ENCODE data around the gene FGF13.

The FGF13 gene

DNA sequence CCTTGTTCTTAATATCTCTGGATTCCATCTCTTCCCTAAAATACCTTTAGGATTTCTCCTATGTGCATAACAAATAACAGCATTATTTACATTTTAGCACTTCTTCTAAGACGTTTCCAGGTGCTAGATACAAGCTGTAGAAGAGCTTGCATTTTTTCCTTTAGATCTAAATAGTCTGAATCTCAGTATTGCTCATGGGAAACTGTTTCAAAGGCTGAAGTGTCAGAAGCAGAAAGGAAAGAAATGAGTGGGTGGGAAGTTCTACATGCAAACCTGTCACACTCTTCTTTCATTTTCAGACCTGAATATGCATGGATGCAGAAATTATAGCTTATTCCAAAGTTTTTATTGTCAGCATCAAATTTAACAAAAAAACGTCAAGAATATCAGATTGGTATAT lies 41.8 kb downstream of the FGF13 start:
- no peaks in the 10 kb centered on the region for H3K27me3 ChIP-seq (ENCODE audit: control insufficient read depth in 1 of 2, insufficient read depth in 2 of 2, low read length in 2 of 2)
- H3K27ac ChIP-seq (ENCODE audit: low read depth, low read length): no peak overlapping the region
- H3K9ac ChIP-seq (ENCODE audit: low read depth in 1 of 2, low read length in 2 of 2): no peak overlapping the region
- H3K9me3 ChIP-seq (ENCODE audit: control insufficient read depth in 1 of 2, low read length in 2 of 2): no peaks in the 10 kb centered on the region
- no peaks in the 10 kb centered on the region for H3K4me1 ChIP-seq (ENCODE audit: control insufficient read depth in 1 of 2, insufficient read depth in 2 of 2, low read length in 2 of 2)
- H3K36me3 ChIP-seq (ENCODE audit: control insufficient read depth in 1 of 2, insufficient read depth in 2 of 2, low read length in 2 of 2): no peaks in the 10 kb centered on the region
- H3K4me3 ChIP-seq (ENCODE audit: low read depth in 1 of 2, low read length in 2 of 2): no peak overlapping the region

DNA sequence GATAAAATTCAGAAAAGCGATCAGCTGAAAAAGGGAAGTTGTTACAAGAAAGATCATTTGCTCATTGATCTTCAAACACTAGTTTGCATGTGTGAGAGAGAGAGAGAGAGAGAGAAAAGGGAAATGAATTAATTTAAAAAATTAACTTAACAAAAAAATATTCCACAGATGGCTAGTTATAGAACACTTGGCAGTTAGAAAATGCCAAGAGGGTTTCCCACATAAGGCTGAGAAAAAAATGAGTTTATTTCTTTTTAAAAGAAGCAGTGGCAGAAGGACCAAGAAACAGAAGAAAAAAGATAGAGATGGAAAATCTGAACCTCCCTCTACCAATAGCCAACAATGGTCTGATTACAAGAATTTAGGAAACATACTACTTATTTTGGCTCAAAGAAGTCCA lies 47.1 kb downstream of the FGF13 start:
- no peak overlapping the region for H3K4me3 ChIP-seq (ENCODE audit: low read depth in 1 of 2, low read length in 2 of 2)
- H3K9me3 ChIP-seq (ENCODE audit: control insufficient read depth in 1 of 2, low read length in 2 of 2): no peaks in the 10 kb centered on the region
- no peaks in the 10 kb centered on the region for H3K4me1 ChIP-seq (ENCODE audit: control insufficient read depth in 1 of 2, insufficient read depth in 2 of 2, low read length in 2 of 2)
- no peak overlapping the region for H3K27ac ChIP-seq (ENCODE audit: low read depth, low read length)
- H3K9ac ChIP-seq (ENCODE audit: low read depth in 1 of 2, low read length in 2 of 2): no peak overlapping the region
- no peaks in the 10 kb centered on the region for H3K36me3 ChIP-seq (ENCODE audit: control insufficient read depth in 1 of 2, insufficient read depth in 2 of 2, low read length in 2 of 2)
- no peaks in the 10 kb centered on the region for H3K27me3 ChIP-seq (ENCODE audit: control insufficient read depth in 1 of 2, insufficient read depth in 2 of 2, low read length in 2 of 2)

DNA sequence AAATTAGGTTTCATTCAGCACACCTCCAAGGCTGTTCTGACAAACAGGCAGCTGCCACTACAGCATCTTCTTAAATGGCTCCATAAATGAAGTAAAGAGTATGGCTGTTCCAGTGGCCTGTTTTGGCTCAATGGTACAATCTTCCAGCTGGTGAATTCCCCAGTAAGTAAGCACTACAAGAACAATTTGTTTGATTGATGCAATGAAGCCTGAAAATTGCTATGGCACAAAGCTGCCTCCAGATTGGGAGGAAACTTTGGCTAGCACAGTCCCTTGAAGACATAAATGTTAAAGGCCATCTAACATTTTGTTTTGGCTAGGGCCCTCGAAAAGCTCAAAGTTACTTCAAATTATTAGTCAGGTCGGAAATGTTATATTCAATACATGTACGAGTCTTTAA lies 47.5 kb downstream of the FGF13 start:
- Histone ChIP-seq H3K9ac (ENCODE audit: low read depth in 1 of 2, low read length in 2 of 2) (no peak overlapping the region), H3K4me1 (ENCODE audit: control insufficient read depth in 1 of 2, insufficient read depth in 2 of 2, low read length in 2 of 2) (no peaks in the 10 kb centered on the region), H3K27me3 (ENCODE audit: control insufficient read depth in 1 of 2, insufficient read depth in 2 of 2, low read length in 2 of 2) (no peaks in the 10 kb centered on the region), H3K36me3 (ENCODE audit: control insufficient read depth in 1 of 2, insufficient read depth in 2 of 2, low read length in 2 of 2) (no peaks in the 10 kb centered on the region), H3K4me3 (ENCODE audit: low read depth in 1 of 2, low read length in 2 of 2) (no peak overlapping the region), H3K9me3 (ENCODE audit: control insufficient read depth in 1 of 2, low read length in 2 of 2) (no peaks in the 10 kb centered on the region), H3K27ac (ENCODE audit: low read depth, low read length) (no peak overlapping the region)

- no peak overlapping the region for H3K27ac ChIP-seq (ENCODE audit: low read depth, low read length)
- no peaks in the 10 kb centered on the region for H3K9me3 ChIP-seq (ENCODE audit: control insufficient read depth in 1 of 2, low read length in 2 of 2)
- no peak overlapping the region for H3K4me3 ChIP-seq (ENCODE audit: low read depth in 1 of 2, low read length in 2 of 2)
- no peaks in the 10 kb centered on the region for H3K27me3 ChIP-seq (ENCODE audit: control insufficient read depth in 1 of 2, insufficient read depth in 2 of 2, low read length in 2 of 2)
- no peaks in the 10 kb centered on the region for H3K4me1 ChIP-seq (ENCODE audit: control insufficient read depth in 1 of 2, insufficient read depth in 2 of 2, low read length in 2 of 2)
- H3K9ac ChIP-seq (ENCODE audit: low read depth in 1 of 2, low read length in 2 of 2): no peak overlapping the region
- no peaks in the 10 kb centered on the region for H3K36me3 ChIP-seq (ENCODE audit: control insufficient read depth in 1 of 2, insufficient read depth in 2 of 2, low read length in 2 of 2)
Measured at GRCh38 chrX:138651494-138651893, 60.0 kb downstream of the FGF13 start.

- Histone ChIP-seq H3K27ac (ENCODE audit: low read depth, low read length) (no peak overlapping the region), H3K9ac (ENCODE audit: low read depth in 1 of 2, low read length in 2 of 2) (no peak overlapping the region), H3K36me3 (ENCODE audit: control insufficient read depth in 1 of 2, insufficient read depth in 2 of 2, low read length in 2 of 2) (no peaks in the 10 kb centered on the region), H3K4me3 (ENCODE audit: low read depth in 1 of 2, low read length in 2 of 2) (no peak overlapping the region), H3K27me3 (ENCODE audit: control insufficient read depth in 1 of 2, insufficient read depth in 2 of 2, low read length in 2 of 2) (no peaks in the 10 kb centered on the region), H3K9me3 (ENCODE audit: control insufficient read depth in 1 of 2, low read length in 2 of 2) (no peaks in the 10 kb centered on the region), H3K4me1 (ENCODE audit: control insufficient read depth in 1 of 2, insufficient read depth in 2 of 2, low read length in 2 of 2) (no peaks in the 10 kb centered on the region)
Measured at GRCh38 chrX:138648568-138648967, 62.9 kb downstream of the FGF13 start.

DNA sequence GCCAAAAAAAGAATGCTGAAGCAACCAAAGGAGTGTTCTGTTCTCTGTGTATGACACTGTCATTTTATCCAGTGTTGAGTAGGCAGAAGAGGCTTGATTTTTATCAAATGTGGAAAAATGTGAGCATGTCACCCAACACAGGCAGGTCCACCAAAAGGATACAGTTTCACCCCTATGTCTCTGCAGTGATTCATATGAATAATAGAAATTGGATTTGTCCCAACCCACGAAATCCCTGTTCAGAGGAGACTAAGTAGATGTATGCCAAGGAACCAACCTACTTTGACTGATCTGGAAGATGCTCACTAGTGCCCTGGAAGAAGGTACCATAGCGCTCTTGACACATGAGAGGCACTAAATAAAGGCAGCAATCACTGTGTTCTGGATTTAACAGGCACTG lies 72.5 kb downstream of the FGF13 start:
- Histone ChIP-seq H3K27ac (ENCODE audit: low read depth, low read length) (no peak overlapping the region), H3K9me3 (ENCODE audit: control insufficient read depth in 1 of 2, low read length in 2 of 2) (no peaks in the 10 kb centered on the region), H3K36me3 (ENCODE audit: control insufficient read depth in 1 of 2, insufficient read depth in 2 of 2, low read length in 2 of 2) (no peaks in the 10 kb centered on the region), H3K4me1 (ENCODE audit: control insufficient read depth in 1 of 2, insufficient read depth in 2 of 2, low read length in 2 of 2) (no peaks in the 10 kb centered on the region), H3K27me3 (ENCODE audit: control insufficient read depth in 1 of 2, insufficient read depth in 2 of 2, low read length in 2 of 2) (no peaks in the 10 kb centered on the region), H3K4me3 (ENCODE audit: low read depth in 1 of 2, low read length in 2 of 2) (no peak overlapping the region), H3K9ac (ENCODE audit: low read depth in 1 of 2, low read length in 2 of 2) (no peak overlapping the region)
